GM21528 (cell line): Measurements from ENCODE around the gene YARS2.

Experiments used
- ATAC-seq: cut with Tn5 transposase; IDR thresholded peaks from one replicate; pipeline ENCODE4 v1.9.1; 2021; ENCODE audit warnings: mild to moderate bottlenecking, moderate library complexity; ENCODE audit not compliant: unreplicated experiment, low FRiP score

The YARS2 gene

DNA sequence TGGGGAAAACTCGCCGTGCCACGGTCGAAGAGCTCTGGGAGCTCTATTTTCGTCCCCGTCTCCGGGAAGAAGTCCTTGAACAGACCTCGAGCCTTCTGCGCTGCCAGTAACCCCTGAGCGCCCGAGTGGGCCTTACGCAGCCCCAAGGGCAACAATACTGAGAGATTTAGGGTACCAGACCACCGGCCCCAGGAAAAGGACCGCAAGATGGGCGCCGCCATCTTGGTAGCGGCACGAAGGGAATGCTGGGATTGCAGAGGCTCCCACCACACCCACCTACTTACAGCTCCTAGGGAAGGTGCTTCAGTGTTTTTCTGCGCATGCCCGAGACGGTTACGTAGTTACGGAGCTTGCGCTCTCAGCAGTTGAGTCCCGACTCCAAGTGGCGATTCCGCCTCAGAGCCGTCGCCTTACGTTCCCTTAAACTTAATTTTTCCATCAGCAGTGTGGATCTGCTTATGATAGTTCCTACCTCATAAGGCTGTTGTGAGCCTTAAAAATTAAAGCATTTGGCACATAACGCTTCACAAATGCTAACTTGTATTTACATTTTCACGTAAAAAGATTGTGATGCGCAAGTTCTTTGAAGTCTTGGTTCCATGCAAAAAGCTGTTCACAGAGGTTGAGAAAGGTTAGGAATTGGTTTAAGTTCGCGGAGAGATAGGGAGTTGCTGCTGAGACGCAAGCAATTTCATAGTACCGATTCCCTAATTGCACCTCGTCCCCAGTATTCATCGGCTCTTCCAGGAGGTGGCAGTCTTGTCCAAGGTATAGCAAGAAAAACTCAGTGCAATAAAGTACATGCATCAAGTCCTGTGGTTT, at the start of gene YARS2:
YARS2 (minus strand) TSS at position 244 of the 822 bp plus-strand sequence; CDS start at position 221, 23 bp downstream.
- ATAC-seq: peak; percentile 95

DNA sequence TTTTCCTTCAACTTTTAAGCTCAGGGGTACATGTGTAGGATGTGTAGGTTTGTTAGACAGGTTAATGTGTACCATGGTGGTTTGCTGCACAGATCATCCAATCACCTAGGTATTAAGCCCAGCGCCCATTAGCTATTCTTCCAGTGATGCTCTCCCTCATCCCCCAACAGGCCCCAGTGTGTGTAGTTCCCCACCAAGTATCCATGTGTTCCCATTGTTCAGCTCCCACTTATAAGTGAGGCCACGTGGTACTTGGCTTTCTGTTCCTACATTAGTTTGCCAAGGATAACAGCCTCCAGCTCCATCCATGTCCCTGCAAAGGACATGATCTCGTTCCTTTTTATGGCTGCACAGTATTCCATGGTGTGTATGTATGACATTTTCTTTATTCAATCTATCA, 48.6 kb upstream of the YARS2 start:
- ATAC-seq: no peak

DNA sequence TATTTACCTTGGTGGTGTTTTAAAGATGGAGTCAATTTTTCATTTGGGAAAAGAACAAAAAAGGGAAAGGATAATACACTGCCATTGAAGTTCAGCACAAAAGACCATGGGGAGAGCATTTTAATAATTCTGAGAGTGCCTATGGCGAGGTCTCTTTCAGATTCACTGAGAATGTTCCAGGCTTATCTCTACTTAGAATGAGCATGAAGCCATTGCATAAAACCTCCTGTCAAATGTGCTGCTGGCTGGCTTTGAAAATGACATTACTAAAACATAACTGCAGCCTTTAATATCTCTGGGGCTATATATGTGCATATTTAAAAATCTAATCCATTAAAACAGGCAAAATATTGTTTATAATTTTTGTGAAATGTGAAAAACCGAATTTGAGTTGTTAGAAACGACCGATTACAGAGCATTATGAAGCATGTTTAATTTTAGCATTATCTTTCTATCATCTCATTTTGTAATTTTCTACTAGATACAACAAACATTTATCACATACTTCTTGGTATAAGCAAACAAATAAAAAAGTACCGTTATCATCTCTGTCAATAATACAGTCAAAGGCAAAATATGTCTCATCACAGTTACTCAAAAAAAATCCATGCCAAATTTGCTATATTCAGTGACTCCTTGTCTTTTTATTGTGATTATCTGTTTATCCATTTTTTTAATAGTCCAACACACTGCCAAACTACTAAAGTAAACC, 45.7 kb upstream of the YARS2 start:
- no peak for ATAC-seq

DNA sequence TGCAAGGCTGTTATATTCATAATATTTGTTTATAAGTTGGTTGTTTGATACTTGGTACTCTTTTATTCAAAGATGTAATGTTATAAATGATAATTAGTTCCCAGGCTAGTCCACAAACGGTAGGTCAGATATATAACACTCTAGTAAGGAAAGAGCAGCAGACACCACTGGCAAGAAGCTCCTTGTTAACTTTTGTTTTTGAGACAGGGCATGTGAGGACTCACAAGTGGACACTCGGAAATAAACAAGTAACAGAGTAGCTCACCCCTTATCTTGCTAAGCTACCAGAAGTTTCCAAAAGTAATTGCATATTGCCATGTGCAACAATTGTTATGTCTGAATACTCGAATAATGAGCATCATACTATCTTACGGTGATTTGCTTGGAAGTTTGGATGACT, 38.6 kb upstream of the YARS2 start:
- no peak for ATAC-seq

DNA sequence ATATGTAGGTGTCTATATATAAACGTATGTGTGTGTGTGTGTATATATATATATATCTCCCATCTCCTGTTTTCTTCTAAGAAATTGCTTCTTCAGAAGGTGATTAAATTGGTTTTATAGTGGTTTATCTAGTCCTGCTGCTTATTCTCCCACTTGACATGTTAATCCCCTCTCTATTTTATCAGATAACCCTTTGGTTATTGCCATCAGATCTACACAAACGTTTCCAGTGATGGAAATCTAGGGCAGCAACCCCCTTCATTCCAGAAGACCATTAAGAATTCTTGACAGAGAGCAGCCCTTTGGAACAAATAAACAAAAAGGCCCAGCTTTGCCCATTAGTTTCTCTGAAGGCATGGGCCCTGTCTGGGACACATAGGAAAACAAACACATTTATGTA, 34.2 kb upstream of the YARS2 start:
- no peak for ATAC-seq

DNA sequence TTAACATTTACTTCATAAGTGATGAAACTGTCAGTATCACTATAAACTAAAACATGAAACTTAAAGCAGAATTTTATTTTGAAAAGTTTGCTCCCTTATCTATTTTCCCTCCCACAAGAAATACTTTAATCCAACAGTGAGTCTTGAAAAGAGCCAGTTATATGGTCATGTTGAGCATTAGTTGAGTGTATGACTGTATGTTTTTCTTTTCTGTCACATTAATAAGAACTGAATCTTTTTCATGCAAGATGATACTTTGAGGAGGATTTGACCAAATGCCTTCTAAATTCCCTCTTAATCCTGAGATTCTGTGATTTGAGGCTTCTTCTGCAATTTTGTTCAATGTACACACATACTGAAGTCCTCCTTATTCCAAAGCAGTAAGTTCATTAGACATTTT, 33.7 kb upstream of the YARS2 start:
- ATAC-seq: no peak

DNA sequence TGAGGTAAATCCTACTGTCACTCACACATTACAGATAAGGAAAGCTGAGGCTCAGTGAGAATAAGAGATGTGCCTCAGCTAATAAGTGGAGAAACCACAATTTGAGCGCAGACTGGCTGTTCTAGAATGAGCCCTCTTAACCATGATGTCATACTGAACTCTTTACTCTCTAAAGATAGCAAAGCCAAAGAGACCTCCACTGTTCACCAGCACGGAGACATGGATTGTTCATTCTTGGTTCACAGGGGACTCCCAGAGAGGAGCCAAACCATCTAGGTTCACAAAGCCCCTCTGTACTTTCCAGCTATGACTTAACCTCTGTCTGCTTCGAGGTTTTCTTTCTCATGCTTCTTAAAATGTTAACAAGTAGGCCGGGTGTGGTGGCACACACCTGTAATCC, 32.7 kb upstream of the YARS2 start:
- ATAC-seq: no peak

DNA sequence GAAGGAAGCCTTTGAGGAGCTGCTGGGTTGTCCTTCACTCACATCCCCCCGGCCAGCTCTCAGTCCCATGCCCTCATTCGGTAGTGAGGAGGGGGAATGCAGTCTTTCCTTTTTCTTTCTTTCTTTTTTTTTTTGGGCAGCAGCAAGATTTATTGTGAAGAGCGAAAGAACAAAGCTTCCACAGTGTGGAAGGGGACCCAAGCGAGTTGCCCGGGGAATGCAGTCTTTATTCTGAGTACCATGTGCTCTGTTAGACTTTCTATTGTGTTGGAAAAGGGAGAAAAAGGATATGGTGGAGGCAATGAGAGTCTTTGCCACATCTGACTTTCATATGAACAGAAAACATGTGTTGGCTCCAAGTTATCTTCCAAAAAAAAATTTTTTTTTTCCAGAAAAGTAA, 29.9 kb upstream of the YARS2 start:
- ATAC-seq: no peak

DNA sequence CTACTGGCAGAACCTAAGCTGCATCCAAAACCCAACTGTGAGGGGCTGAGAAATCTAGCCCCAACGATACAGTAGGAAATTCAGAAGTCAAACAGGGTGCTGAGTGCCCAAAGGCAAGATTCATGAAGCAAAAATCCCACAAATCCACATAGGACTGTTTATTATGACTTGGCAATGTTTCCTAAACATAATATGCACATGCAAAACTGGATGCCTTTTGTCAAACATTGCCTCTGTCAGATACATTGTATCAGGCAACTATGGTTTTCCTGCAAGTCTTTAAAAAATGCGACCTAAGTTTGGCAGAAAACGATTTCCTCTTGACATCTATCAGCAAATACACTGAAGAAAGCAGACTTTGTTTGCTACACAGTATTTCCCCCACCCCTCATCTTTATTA, 27.3 kb upstream of the YARS2 start:
- ATAC-seq: no peak

DNA sequence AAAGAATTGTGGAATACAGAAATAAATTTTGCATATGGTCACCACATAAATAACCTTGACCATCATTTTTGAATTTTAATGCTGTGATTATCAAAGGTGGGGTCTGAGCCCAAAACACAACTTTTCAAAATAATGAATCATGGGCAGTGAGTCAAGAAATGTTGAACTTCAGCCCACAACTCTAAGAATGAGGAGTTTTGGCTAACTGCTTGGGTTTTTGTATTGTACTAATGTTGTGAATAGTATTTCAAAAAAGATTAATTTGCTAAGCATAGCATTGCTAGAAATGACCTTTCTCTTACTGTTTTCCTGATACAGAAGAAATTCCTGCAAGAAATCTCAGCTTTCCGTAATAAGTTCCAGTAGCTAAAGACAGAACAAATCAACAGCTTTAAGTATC, 24.4 kb upstream of the YARS2 start:
- no peak for ATAC-seq

DNA sequence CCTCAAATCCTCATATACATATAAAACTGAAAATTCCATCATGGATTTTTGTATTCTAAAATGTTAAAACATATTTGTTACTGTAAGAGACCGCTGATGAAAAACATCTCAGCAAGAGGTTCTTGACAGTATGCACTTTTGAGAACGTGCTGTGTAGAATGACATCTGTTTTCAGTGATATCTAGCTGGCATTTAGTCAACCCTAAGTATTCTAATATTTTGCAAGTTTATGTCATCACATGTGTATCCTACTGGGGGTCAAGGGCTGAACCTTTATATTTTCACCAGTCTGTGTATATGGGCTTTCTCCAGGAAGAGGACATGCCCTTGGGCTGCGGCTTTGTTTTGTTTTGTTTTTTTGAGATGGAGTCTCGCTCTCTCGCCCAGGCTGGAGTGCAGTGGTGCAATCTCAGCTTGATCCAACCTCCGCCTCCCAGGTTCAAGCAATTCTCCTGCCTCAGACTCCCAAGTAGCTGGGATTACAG, 22.0 kb upstream of the YARS2 start:
- ATAC-seq: no peak

DNA sequence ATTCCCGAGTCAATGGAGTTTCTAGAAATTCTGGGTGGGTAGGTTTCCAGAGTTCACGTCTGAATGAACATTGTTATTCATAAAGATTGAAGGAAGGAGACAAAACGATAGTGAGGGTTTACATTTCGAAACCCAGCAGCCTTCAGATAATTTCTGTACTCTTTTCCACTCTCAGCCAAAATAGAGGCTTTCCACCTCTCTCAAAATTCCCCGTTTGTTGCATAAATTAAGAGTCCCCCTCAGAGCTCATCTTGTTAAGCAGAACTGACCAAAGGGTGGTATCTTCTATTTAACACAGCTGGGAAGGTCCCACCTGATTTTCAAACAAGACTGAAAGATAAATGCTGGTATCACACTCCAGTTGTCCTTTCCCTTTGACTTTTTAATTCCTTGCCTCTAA, 21.5 kb upstream of the YARS2 start:
- no peak for ATAC-seq

DNA sequence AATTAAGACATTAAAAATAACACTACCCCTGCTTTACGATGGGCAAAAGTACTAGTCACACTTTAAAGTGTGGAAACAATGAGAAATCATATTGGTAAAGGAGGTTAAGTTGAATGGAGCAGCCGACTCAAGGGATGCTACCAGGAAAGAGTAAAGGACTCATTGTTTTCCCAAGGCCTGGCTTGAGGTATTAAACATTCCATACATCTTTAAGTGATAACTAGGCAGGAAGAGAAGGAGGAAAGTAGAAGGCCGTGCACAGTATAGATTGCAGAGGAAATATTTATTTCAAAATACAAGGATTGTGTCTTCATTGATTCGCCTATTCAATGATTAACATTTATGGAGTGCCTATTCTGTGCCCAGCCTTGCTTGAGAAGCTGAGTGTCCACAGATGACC, 20.6 kb upstream of the YARS2 start:
- no peak for ATAC-seq

DNA sequence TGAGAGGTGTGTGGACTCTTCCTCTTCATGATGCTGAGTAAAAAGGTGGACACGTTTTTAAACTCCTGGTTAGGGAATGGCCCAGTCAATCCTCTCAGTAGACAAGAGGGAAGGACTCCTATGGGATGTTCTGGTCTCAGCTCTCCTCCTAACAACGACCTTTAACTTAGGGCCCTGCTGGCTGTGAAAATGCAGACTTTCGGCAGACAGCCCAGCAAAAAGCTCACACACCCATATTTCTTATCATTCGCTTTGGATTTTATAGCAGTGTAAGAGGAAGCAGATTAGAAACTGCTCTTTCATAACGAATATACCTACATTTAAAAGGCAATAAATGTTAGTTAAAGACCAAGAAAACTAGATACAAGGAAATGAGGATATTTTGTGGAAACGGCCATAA, 18.0 kb upstream of the YARS2 start:
- no peak for ATAC-seq

DNA sequence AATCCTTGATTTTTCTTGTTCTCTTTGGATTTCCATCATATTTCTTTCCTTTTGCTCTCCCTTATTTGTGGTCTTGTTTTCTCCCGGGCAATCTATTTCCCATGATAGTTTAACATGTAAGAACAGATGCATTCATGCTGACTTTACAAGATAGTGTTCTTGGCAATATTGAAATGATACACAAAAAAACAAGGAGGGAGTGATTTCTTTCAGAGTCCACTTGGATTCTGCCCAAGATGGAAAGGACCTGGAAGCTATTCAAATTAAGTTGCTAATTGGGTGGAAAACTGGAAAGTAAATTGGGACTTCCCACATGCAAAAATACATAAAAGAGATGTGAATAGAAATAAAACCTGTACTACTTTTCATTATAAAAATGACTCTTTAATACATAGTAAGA, 14.4 kb upstream of the YARS2 start:
- no peak for ATAC-seq

DNA sequence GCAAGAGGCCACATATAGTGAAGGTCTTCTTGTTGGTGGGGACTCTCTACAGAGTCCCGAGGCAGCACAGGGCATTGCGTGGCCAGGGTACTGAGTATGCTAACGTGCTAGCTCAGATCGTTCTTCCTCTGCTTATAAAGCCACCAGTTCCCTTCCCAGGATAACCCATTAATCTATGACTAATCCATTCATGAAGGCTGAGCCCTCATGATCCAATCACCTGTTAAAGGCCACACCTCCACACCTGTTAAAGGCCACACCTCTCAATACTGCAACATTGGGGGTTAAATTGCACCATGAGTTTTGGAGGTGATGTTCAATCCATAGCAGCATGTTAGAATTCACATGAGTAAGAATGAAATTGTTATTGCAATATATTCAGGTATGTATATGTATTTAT, 12.8 kb upstream of the YARS2 start:
- no peak for ATAC-seq

DNA sequence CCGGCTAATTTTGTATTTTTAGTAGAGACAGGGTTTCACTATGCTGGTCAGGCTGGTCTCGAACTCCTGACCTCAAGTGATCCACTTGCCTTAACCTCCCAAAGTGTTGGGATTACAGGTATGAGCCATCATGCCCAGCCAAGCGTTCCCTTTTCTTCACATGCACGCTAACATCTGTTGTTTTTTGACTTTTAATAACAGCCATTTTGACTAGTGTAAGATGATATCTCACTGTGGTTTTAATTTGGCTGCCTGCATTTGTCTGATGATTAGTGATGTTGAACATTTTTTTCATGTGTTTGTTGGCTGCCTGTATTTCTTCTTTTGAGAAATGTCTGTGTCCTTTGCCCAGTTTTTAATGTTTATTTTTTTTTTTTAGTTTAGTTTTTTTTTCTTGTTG, 10.2 kb upstream of the YARS2 start:
- no peak for ATAC-seq

DNA sequence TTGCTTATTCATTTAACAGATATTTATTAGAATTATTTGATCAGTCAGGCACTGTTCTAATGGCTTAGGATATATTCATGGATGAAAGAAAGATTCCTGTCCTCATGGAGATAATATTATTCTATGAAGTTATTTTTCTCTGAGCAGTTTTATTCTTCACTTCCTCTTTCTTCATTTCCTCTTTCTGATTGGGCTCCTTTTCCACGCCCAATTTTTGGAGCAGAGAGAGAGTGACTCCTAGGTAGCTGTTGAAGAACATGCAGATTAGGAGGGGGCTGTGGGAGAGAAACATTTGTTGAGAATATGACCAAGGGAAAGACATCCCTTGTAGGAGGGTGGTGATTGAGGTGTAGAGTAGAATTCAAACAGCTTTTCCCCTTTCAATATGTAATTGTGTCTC, 6.0 kb upstream of the YARS2 start:
- ATAC-seq: no peak

DNA sequence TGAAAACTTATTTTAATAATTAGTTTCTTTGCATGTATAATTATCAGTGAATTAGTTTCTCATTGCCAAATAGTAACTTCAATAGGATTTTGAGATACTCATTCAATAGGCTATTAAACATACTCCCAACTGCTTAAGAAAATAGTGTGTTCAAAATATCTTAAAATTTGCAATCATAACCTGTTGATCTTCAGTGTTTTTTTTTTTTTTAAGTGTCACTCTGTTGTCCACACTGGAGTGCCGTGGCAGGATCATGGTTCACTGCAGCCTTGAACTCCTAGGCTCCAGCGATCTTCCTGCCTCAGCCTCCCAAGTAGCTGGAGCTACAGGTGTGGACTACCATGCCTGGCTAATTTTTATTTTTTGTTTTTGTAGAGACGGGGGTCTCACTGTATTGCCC, 1.5 kb upstream of the YARS2 start:
- no peak for ATAC-seq

DNA sequence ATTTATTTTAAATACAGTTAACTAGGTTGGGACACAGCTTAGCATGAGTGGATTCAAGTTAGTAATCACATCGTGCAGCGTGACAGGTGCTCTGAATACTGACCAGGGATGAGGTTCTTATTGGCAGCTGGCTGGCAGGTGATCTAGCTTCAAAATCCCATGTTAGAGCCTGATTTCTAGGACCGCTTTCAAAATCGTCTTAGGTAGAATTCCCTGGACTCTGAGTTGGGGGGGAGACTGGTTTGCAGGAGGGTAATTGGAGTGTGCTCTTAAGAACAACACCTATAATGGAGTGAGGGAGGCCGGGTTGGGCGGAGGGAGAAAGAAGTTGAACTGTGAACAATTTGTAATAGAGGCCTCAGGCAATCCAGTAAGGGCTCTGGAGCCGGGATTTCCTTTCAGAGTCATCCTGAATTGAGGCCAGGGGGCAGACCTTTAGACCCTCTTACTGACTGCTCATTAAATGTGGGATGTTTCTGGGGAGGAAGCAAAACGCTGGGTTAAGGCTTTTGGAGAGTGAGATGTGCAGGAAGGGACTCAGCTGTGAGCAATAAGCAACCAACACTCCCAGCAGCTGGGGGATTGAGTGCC, 874 bp upstream of the YARS2 start:
- ATAC-seq: no peak

DNA sequence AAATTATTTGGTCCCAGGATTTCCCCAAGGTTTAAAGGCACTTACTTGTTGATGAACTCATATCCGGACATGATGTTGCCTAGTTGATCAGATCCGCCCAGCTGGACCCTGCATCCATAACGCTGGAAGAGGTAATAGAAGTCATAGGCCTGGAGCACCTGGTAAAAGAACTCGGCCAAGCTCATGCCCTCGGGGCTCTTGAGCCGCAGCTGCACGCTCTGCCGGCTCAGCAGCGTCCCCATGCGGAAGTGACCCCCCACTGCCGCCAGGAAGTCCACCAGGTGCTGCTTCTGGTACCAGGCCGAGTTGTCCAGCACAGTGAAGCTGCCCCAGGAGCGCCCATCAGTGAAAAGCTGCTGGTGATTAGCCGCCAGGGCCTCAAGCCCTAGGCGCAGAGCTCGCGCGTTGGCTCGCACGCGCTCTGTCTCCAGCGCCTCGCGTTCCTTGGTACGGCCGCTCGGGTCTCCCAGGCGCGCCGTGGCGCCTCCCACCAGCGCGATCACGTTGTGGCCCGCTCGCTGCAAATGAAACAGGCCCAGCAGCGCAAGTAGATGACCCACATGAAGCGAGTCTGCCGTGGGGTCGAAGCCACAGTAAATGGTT, 545 bp downstream of the YARS2 start:
- ATAC-seq: peak; percentile 77
